Skeletal muscle tissue (tissue), 4 donors: ENCODE data around the gene HSF5. TPM values are rescaled to one million over a fixed set of nuclear protein-coding genes. Genes with fewer than 3 reads are reported as not detected.
"Not testable (repeated sequence)": the region's sequence is repeated elsewhere in the genome, so short reads cannot be mapped to it uniquely, and the experiment has no call there.

Experiments used
- H3K27ac ChIP-seq: one replicate; pipeline ENCODE4 v1.7.0; 2013; ENCODE audit warnings: mild to moderate bottlenecking, low read depth, low read length, inconsistent platforms
- H3K27me3 ChIP-seq, 3 donors: one replicate each; pipeline ENCODE4 v1.7.0; 2013; ENCODE audit warnings: low read length in 3 of 3; ENCODE audit not compliant: control insufficient read depth in 3 of 3, insufficient read depth in 3 of 3
- H3K36me3 ChIP-seq, 3 donors: one replicate each; pipeline ENCODE4 v1.7.0; 2013; ENCODE audit warnings: low read length in 3 of 3; ENCODE audit not compliant: control insufficient read depth in 3 of 3, insufficient read depth in 3 of 3
- H3K4me1 ChIP-seq, 3 donors: one replicate each; pipeline ENCODE4 v1.7.0; 2013; ENCODE audit warnings: low read length in 3 of 3, mild to moderate bottlenecking in 3 of 3; ENCODE audit not compliant: control insufficient read depth in 3 of 3, insufficient read depth in 3 of 3
- H3K4me3 ChIP-seq, 3 donors: one replicate each; pipeline ENCODE4 v1.7.0; 2013; ENCODE audit warnings: low read length in 3 of 3
- H3K9ac ChIP-seq, 3 donors: one replicate each; pipeline ENCODE4 v1.7.0; 2013; ENCODE audit warnings: low read length in 3 of 3, mild to moderate bottlenecking in 3 of 3, moderate library complexity in 2 of 3, low read depth in 1 of 3
- H3K9me3 ChIP-seq, 3 donors: one replicate each; pipeline ENCODE4 v1.7.0; 2013; ENCODE audit warnings: low read length in 3 of 3; ENCODE audit not compliant: control insufficient read depth in 3 of 3
- total RNA-seq: library from RNA; depleted of rRNA; stranded (reverse); fragments of >200 nt; gene quantifications from one replicate; pipeline ENCODE4 v1.2.3, GENCODE V29; 2014
- donor health status: Osteomylitis.

The HSF5 gene
- total RNA-seq, 1 donor from 2014 or later = under 0.01 TPM

DNA sequence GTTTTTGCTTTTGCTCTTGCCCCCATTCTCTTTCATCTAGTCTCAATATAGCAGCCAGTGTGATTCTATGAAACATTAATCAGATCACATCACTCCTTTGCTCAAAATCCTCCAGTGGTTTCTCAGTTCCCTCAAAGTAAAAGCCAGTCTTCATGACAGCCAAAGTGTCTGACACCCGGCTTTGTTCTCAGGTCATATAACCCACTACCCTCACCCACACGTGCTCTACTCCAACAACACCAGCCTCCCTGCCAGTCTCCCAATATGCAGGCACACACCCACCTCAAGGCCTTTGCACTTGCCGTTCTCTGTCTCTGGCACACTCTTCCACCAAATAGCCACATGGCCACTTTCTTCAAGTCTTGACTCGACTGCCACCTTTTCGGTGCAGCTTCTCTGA is 21.9 kb upstream of the HSF5 start:
- Histone ChIP-seq H3K9me3 (no peaks in the 10 kb centered on the region), H3K27ac (no peak overlapping the region), H3K9ac (no peak overlapping the region), H3K36me3 (peaks cover 56 to 68% (median 68%) of the 10 kb centered on the region in 3 donors), H3K4me1 (peaks cover 8 to 15% (median 13%) of the 10 kb centered on the region in 3 donors), H3K27me3 (no peaks in the 10 kb centered on the region), H3K4me3 (no peak overlapping the region)

DNA sequence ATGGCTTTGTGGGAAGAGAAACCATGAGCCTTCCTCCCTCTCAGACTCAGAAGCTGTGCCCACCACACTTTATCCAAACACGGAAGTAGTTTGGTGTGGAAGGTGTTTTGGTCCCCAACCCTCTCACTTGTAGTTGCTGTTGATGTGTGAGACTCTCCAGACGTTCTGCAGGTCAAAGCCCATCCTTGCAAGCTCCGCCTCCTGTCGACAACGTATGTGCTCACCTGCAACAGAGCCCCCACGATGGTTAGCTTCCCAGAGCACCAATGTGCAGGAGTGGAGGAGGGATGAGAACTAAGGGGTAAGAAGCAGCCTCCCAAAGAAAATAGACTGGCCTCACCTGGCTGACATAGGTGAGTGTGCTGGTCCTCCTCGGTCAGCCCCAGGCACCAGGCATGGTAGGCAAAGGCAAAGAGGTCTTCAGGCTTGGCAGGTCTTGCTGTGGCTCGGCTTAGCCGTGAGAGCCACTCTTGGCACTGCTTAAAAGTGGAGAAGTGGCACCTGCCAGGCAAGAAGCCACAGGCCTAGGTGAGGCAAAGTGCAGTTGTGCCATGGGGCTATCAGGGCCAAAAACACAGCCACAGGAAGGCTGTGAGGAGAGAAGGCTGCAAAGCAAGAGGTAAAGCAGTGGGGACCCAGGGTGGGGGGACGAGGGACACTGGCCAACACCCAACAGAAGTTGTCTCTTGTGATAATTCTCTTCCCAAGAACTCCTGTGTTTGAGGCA is 20.3 kb upstream of the HSF5 start:
- Histone ChIP-seq H3K9ac (no peak overlapping the region), H3K27me3 (no peaks in the 10 kb centered on the region), H3K4me3 (no peak overlapping the region), H3K9me3 (no peaks in the 10 kb centered on the region), H3K36me3 (peaks cover 68 to 83% (median 83%) of the 10 kb centered on the region in 3 donors), H3K27ac (no peak overlapping the region), H3K4me1 (peaks cover 1 to 6% (median 4%) of the 10 kb centered on the region in 3 donors)

DNA sequence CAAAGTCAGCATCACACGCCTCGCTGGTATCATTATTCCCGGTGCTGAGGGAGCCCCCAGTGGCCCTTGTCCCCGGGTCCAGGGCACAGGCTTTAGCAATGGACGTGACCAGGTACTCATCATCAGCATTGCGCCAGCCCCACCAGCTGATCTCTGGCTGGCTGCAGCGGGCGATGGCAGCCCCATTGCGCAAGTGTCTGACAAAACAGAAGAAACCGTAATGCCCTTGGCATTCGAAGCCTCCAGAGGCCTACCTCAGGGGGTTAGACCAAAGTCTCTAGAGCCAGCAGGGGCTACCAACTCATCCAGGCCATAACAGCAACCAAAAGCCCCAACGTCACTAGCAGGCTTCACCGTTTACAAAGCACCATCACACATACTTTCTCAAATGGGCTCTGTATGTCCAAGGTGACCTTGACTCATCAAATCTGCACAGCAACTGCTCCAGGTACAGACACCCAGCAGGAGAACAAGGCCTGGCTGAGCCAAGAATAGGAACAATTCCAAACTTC is 19.0 kb upstream of the HSF5 start:
- H3K9me3 ChIP-seq = no peaks in the 10 kb centered on the region
- peaks cover 64 to 88% (median 87%) of the 10 kb centered on the region in 3 donors for H3K36me3 ChIP-seq
- no peak overlapping the region for H3K9ac ChIP-seq
- H3K27me3 ChIP-seq = no peaks in the 10 kb centered on the region
- peaks cover 0 to 2% (median 0%) of the 10 kb centered on the region in 3 donors for H3K4me1 ChIP-seq
- no peak overlapping the region for H3K4me3 ChIP-seq
- H3K27ac ChIP-seq = no peak overlapping the region

DNA sequence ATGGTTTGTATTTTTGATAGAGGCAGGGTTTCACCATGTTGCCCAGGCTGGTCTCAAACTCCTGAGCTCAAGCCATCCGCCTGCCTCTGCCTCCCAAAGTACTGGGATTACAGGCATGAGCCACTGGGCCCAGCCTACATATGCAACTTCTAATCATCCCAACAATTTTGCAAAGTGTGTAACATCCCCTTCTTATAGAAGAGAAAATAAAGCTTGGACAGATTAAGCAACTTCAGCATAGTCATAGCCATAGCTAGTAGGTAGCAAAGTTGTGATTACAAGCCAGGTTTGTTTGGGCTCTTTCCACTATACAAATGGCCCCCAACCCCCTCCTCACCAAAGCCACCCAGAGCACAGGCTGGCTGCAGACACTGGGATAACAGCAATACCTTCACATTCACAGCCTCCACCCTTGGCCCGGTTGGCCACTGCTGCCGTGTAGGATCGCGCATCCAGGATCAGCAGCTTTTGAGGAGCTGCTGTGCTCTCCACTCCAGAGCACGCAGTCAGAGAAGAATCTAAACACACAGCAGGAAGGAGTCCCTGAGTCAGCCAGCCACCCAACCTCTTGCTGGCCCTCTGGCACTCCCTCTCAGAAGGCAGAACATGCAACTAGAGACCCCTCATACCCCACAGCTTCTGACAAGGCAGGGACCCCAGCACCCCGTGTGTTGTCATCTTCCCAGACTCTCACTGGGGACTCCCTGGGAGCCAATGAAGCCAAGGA is 18.3 kb upstream of the HSF5 start:
- no peak overlapping the region for H3K27ac ChIP-seq
- no peaks in the 10 kb centered on the region for H3K27me3 ChIP-seq
- no peak overlapping the region for H3K9ac ChIP-seq
- no peaks in the 10 kb centered on the region for H3K9me3 ChIP-seq
- H3K36me3 ChIP-seq = peaks cover 62 to 86% (median 80%) of the 10 kb centered on the region in 3 donors
- H3K4me1 ChIP-seq = peaks cover 0 to 2% (median 0%) of the 10 kb centered on the region in 3 donors
- no peak overlapping the region for H3K4me3 ChIP-seq

DNA sequence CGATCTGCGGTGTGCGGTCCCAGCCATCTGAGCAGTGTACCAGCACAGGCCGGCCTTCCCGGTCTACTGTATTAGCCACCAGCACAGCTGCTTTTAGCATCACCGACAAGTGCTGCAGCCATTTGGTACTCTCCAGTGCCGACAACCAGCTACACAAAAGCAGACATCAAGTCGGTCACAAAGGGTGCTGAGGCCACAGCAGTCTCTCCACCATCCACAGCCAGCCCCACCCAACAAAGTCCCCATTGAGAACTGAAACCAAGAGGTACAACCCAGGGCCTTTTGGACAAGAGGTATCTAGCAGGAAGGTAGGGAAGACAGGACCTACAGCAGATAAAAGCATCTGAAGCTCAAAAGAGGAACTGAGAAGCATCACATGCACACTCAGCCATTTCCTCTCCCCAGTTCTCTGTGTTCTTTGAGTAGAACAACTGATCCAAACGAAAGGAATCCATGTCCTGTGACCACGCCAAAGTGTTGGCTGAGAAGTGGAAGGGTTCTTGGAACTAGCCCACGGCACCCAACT is 16.7 kb upstream of the HSF5 start:
- Histone ChIP-seq H3K9me3 (no peaks in the 10 kb centered on the region), H3K4me3 (no peak overlapping the region), H3K4me1 (peaks cover 0 to 2% (median 0%) of the 10 kb centered on the region in 3 donors), H3K27ac (no peak overlapping the region), H3K27me3 (no peaks in the 10 kb centered on the region), H3K9ac (no peak overlapping the region), H3K36me3 (peaks cover 51 to 80% (median 64%) of the 10 kb centered on the region in 3 donors)

DNA sequence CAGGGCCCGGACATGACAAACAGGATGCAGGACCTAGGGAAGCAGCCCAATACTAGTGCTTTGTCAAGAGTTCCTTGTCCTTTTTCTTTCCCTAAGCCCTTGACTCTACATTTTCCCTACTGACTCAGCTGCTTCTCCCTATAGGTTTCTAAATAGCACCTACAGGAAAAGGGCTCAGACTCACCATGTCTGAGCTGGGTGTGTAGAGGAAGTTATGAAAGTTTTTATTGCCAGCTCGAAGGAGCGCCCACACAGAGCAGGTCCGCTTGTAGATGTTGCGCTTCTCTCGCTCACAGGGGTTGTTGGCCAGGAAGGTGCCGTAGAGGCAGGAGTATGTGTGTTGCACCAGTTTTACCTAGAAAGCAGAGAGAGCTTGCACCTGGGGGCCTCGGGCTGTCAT is 15.7 kb upstream of the HSF5 start:
- H3K9me3 ChIP-seq = no peaks in the 10 kb centered on the region
- no peak overlapping the region for H3K4me3 ChIP-seq
- H3K36me3 ChIP-seq = peaks cover 45 to 70% (median 54%) of the 10 kb centered on the region in 3 donors
- H3K4me1 ChIP-seq = peaks cover 0 to 2% (median 0%) of the 10 kb centered on the region in 3 donors
- H3K27me3 ChIP-seq = no peaks in the 10 kb centered on the region
- no peak overlapping the region for H3K27ac ChIP-seq
- no peak overlapping the region for H3K9ac ChIP-seq

DNA sequence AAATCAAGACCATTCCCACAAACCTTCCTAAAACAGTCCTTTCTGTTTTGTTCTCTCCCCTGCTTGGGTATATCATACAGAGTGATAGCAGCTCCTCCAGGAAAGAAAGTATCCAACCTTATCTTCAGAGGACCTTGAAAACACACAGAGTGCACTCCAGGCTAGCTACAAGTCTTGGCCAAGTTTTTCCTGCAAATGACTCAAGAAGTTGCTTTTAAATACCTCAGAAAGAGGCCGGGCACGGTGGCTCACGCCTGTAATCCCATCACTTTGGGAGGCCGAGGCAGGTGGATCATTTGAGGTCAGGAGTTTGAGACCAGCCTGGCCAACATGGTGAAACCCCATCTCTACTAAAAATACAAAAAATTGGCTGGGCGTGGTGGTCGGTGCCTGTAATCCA is 14.9 kb upstream of the HSF5 start:
- H3K9me3 ChIP-seq, H3K4me3 ChIP-seq, H3K27me3 ChIP-seq, H3K4me1 ChIP-seq, H3K9ac ChIP-seq, H3K27ac ChIP-seq: not testable (repeated sequence)
- peaks cover 37 to 64% (median 52%) of the 10 kb centered on the region in 3 donors for H3K36me3 ChIP-seq

DNA sequence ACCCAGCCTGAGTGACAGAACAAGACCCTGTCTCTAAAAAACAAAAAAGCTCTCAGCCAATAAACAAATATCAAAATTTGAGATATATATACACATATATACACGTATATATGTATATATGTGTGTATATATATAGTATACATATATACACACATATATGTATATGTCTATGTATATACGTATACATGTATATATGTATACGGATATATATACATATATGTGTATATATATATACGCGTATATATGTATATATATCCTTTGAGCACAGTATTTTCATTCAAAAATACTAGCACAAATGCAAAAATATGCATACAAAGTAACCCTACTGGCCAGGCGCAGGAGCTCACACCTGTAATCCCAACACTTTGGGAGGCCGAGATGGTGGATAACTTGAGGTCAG is 13.2 kb upstream of the HSF5 start:
- Histone ChIP-seq H3K4me1 (no peaks in the 10 kb centered on the region), H3K27ac (no peak overlapping the region), H3K27me3 (no peaks in the 10 kb centered on the region), H3K9me3 (no peaks in the 10 kb centered on the region), H3K9ac (no peak overlapping the region), H3K36me3 (peaks cover 26 to 63% (median 46%) of the 10 kb centered on the region in 3 donors), H3K4me3 (no peak overlapping the region)

DNA sequence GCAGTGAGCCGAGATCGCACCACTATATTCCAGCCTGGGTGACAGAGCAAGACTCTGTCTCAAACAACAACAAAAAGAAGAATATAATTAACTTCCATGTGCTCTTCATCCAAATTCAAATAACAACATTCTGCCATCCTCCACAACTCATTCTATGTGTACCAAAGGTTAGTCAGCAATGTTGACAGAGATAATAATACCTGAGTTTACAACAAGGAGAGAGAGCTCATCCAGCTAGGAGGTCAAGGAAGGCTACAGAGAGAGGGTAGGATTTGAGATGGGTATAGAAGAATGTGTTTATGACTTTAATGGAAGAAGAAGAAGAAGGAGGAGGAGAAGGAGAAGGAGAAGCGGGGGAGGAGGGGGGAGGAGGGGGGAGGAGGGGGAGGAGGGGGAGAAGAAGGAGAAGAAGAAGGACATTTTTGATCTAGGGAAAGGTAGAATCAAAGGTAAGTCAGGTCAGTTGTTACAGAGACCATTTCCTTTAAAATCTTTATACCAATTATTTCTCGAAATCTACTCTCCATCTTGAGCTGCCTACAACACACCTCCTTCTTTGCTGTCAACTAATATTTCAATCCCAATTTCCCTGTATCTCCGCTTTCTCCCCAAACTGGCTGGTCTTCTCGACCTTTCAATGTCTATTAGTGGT is 10.1 kb upstream of the HSF5 start:
- no peaks in the 10 kb centered on the region for H3K4me1 ChIP-seq
- H3K9ac ChIP-seq = no peak overlapping the region
- H3K4me3 ChIP-seq = no peak overlapping the region
- H3K9me3 ChIP-seq = no peaks in the 10 kb centered on the region
- H3K27me3 ChIP-seq = no peaks in the 10 kb centered on the region
- H3K27ac ChIP-seq = no peak overlapping the region
- H3K36me3 ChIP-seq = peaks cover 32 to 60% (median 47%) of the 10 kb centered on the region in 3 donors
